NB4 (cell line): ENCODE results near the gene SLC35E3.

Source experiments
- CTCF ChIP-seq: IDR thresholded peaks from one replicate; pipeline ENCODE4 v1.5.1; 2012; ENCODE audit warnings: low read depth, low read length
- MAX ChIP-seq: IDR thresholded peaks from 2 replicates; pipeline ENCODE4 v1.6.1; 2011; ENCODE audit warnings: low read depth, low read length
- MYC ChIP-seq: IDR thresholded peaks from 2 replicates; pipeline ENCODE4 v1.6.1; 2011; ENCODE audit warnings: low read depth, low read length

GRCh38 chr12:68809190-68810026 is 63.4 kb downstream of the SLC35E3 start:
- TF ChIP-seq CTCF: no peak
- TF ChIP-seq MAX: no peak
- no peak for TF ChIP-seq MYC
